ENCODE data around the gene MYL10.

Gene MYL10

DNA sequence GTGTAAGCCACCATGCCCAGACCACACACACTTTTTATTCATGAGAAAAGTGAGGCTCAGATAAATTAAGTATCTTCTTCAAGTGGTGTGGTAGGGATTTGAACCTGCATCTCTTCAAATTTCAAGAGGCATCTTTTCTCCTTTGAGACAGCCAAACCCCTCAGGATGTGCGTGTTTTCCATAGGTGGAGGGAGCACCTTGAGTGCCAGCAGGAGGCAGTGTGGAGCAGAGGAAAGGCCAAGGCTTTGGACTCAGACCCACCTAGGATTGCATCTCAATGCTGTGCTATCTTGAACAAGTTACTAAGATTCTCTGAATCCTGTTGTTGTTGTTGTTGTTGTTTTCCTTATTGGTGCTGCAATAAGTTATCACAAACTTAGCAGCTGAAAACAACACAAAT is 40.2 kb upstream of the MYL10 start:
- WGBS (ENCODE audit: insufficient coverage, insufficient read length), result no CpG with 5 or more reads among the region's 1 CpG
- H3K4me3 ChIP-seq (ENCODE audit: low read length), result no peak overlapping the region
- H3K4me1 ChIP-seq (ENCODE audit: control insufficient read depth, insufficient read depth, low read length), result peaks cover 5% of the 10 kb centered on the region
- no peaks in the 10 kb centered on the region for H3K27me3 ChIP-seq (ENCODE audit: control insufficient read depth, insufficient read depth, low read length)
- H3K36me3 ChIP-seq (ENCODE audit: control insufficient read depth, insufficient read depth, low read length), result no peaks in the 10 kb centered on the region
- no peak for DNase-seq (ENCODE audit: low read depth, low spot score)
- H3K27ac ChIP-seq (ENCODE audit: low read length), result no peak overlapping the region
- no peaks in the 10 kb centered on the region for H3K9me3 ChIP-seq (ENCODE audit: control insufficient read depth, insufficient read depth, low read length)

DNA sequence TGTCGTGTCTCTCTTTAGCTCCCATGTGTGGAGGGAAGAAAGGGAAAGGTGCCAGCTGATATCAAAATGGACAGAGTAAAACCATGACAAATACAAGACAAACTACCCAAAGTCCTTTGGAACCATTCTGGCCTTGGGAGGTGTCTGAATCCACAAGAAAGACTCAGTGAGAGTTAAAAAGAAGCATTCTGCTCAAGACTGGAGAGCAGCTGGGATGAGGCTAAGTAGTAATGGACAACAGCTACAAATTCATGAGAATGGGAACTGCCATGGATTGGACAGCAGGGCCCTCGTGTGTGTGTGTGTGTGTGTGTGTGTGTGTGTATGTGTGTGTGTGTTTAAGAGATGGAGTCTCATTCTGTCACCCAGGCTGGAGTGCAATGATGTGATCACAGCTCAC is 39.6 kb upstream of the MYL10 start:
- Histone ChIP-seq H3K9me3 (ENCODE audit: control insufficient read depth, insufficient read depth, low read length) (no peaks in the 10 kb centered on the region), H3K36me3 (ENCODE audit: control insufficient read depth, insufficient read depth, low read length) (no peaks in the 10 kb centered on the region), H3K27me3 (ENCODE audit: control insufficient read depth, insufficient read depth, low read length) (no peaks in the 10 kb centered on the region), H3K4me3 (ENCODE audit: low read length) (no peak overlapping the region), H3K27ac (ENCODE audit: low read length) (no peak overlapping the region), H3K4me1 (ENCODE audit: control insufficient read depth, insufficient read depth, low read length) (peaks cover 5% of the 10 kb centered on the region)
- DNase-seq (ENCODE audit: low read depth, low spot score), result no peak
- WGBS (ENCODE audit: insufficient coverage, insufficient read length), result no CpG with 5 or more reads among the region's 2 CpGs

DNA sequence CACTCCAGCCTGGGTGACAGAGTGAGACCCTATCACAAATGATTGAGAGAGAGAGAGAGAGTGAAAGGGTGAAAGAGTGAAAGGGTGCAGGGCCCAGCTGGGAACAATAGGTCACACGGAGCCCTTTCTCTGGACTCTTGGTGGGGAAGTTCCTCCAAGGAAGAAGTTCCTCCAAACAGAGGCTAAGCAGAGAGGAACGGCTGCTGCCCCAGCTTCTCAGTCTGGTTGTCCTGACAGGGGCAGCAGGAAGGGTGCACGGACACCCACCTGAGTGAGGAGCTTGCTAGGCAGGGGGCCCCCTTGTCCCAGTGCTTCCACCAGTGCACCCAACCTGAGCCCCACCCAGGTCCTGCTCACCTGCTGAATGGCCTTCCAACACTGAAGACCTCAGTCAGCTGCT is 38.8 kb upstream of the MYL10 start:
- Histone ChIP-seq H3K27ac (ENCODE audit: low read length) (no peak overlapping the region), H3K4me1 (ENCODE audit: control insufficient read depth, insufficient read depth, low read length) (peaks cover 5% of the 10 kb centered on the region), H3K4me3 (ENCODE audit: low read length) (no peak overlapping the region), H3K27me3 (ENCODE audit: control insufficient read depth, insufficient read depth, low read length) (no peaks in the 10 kb centered on the region), H3K36me3 (ENCODE audit: control insufficient read depth, insufficient read depth, low read length) (no peaks in the 10 kb centered on the region), H3K9me3 (ENCODE audit: control insufficient read depth, insufficient read depth, low read length) (no peaks in the 10 kb centered on the region)
- no CpG with 5 or more reads among the region's 3 CpGs for WGBS (ENCODE audit: insufficient coverage, insufficient read length)
- no peak for DNase-seq (ENCODE audit: low read depth, low spot score)

DNA sequence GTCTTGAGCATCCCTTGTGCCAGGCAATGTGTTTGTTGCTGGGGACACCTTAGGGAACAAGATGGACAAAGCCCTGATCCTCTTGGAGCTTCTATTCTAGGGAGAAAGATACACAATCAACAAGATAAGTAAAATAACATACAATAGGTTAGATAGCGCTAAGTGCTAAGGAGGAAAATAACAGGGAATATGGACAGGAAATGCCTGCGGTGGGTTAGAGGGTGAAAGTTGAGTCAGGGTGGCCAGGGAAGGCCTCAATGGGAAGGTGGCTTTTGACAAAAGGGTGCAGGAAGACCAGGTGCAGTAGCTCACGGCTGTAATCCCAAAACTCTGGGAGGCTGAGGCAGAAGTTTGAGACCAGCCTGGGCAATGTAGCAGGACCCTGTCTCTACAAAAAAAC is 38.3 kb upstream of the MYL10 start:
- no peaks in the 10 kb centered on the region for H3K9me3 ChIP-seq (ENCODE audit: control insufficient read depth, insufficient read depth, low read length)
- no peaks in the 10 kb centered on the region for H3K27me3 ChIP-seq (ENCODE audit: control insufficient read depth, insufficient read depth, low read length)
- H3K36me3 ChIP-seq (ENCODE audit: control insufficient read depth, insufficient read depth, low read length), result no peaks in the 10 kb centered on the region
- DNase-seq (ENCODE audit: low read depth, low spot score), result no peak
- no CpG with 5 or more reads among the region's 3 CpGs for WGBS (ENCODE audit: insufficient coverage, insufficient read length)
- H3K4me3 ChIP-seq (ENCODE audit: low read length), result no peak overlapping the region
- H3K4me1 ChIP-seq (ENCODE audit: control insufficient read depth, insufficient read depth, low read length), result peaks cover 5% of the 10 kb centered on the region
- no peak overlapping the region for H3K27ac ChIP-seq (ENCODE audit: low read length)

DNA sequence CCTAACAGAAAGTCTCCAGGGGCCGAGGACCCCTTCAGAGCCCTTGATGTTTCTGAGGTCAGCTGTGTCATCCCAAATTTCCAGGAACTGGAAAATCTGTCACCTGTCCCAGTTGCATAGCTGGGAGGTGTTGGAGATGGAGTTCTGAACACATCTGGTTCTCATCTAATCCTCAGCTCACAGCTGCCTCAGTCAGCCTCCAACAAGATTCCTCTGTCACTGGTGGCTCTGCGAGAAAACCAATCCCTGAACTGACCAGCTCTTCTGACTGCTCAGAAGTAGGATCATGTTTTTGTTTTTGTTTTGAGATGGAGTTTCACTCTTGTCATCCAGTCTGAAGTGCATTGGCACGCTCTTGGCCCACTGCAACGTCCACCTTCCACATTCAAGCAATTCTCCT is 37.6 kb upstream of the MYL10 start:
- no peaks in the 10 kb centered on the region for H3K36me3 ChIP-seq (ENCODE audit: control insufficient read depth, insufficient read depth, low read length)
- no peak for DNase-seq (ENCODE audit: low read depth, low spot score)
- no CpG with 5 or more reads among the region's 4 CpGs for WGBS (ENCODE audit: insufficient coverage, insufficient read length)
- peaks cover 5% of the 10 kb centered on the region for H3K4me1 ChIP-seq (ENCODE audit: control insufficient read depth, insufficient read depth, low read length)
- H3K27me3 ChIP-seq (ENCODE audit: control insufficient read depth, insufficient read depth, low read length), result no peaks in the 10 kb centered on the region
- no peaks in the 10 kb centered on the region for H3K9me3 ChIP-seq (ENCODE audit: control insufficient read depth, insufficient read depth, low read length)
- no peak overlapping the region for H3K27ac ChIP-seq (ENCODE audit: low read length)
- H3K4me3 ChIP-seq (ENCODE audit: low read length), result no peak overlapping the region

DNA sequence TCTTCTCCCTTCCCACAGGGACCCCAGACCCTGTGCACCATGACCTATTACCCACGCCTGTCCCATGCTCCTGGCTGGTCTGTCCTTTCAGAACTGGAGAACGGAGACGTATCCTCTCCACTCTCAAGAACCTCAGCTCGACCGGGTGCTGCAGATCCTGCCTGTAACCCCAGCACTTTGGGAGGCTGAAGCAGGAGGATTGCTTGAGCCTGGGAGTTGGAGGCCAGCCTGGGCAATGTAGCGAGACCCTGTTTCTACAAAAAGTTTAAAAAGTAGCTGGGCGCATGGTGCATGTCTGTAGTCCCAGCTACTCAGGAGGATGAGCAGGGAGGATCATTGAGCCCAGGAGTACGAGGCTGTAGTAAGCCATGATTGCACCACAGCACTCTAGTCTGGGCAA is 37.2 kb upstream of the MYL10 start:
- Histone ChIP-seq H3K27me3 (ENCODE audit: control insufficient read depth, insufficient read depth, low read length) (no peaks in the 10 kb centered on the region), H3K4me1 (ENCODE audit: control insufficient read depth, insufficient read depth, low read length) (peaks cover 5% of the 10 kb centered on the region), H3K27ac (ENCODE audit: low read length) (no peak overlapping the region), H3K4me3 (ENCODE audit: low read length) (no peak overlapping the region), H3K9me3 (ENCODE audit: control insufficient read depth, insufficient read depth, low read length) (no peaks in the 10 kb centered on the region), H3K36me3 (ENCODE audit: control insufficient read depth, insufficient read depth, low read length) (no peaks in the 10 kb centered on the region)
- no CpG with 5 or more reads among the region's 8 CpGs for WGBS (ENCODE audit: insufficient coverage, insufficient read length)
- no peak for DNase-seq (ENCODE audit: low read depth, low spot score)

DNA sequence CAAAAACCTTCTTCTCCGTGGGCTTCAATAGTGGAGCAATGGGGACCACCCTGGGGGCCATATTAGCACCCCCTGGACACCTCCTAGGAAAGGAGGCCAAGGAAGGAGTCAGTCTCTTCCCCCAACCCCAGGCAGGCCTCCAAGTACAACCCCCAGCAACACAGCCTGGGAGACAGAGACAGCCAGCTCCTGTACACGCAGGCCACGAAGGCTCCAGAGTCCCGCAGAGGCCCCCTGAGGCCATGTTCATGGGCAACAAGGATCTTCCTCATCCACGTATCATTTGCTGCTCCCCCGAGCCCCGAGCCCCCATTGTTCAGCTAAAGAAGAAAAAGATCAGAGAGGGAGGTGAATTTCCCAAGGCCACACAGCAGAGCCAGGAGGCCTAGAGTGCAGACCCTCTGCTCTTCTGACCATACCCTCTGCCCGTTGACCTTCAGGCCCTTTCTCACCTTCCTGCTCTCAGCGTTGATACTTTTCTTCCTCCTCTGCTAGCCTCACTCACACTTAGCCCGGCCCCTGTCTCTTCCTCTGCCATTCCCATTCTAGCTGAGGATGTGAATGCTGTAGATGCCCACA is 35.9 kb upstream of the MYL10 start:
- Histone ChIP-seq H3K27ac (ENCODE audit: low read length) (no peak overlapping the region), H3K4me1 (ENCODE audit: control insufficient read depth, insufficient read depth, low read length) (peaks cover 5% of the 10 kb centered on the region), H3K27me3 (ENCODE audit: control insufficient read depth, insufficient read depth, low read length) (no peaks in the 10 kb centered on the region), H3K9me3 (ENCODE audit: control insufficient read depth, insufficient read depth, low read length) (no peaks in the 10 kb centered on the region), H3K36me3 (ENCODE audit: control insufficient read depth, insufficient read depth, low read length) (no peaks in the 10 kb centered on the region), H3K4me3 (ENCODE audit: low read length) (no peak overlapping the region)
- WGBS (ENCODE audit: insufficient coverage, insufficient read length), result no CpG with 5 or more reads among the region's 10 CpGs
- DNase-seq (ENCODE audit: low read depth, low spot score), result no peak

DNA sequence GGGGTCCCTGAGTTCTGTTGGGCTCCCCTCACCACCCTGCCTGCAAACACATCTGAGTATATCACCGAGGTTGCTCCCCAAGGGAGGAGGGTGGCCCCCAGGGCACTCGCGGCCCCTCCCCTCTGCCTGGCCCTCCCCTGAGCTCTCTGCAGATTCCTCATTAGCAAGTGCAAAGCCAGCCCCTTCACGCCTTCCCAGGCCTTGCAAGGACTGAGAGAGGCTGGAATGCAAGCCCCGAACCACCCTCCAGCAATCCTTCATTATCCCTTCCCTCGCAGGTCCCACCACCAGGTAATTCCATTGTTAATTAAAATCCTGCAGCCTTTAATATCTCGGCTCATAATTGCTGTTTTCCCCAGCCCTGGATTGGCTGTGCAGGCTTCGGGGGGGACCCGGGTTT is 35.3 kb upstream of the MYL10 start:
- H3K9me3 ChIP-seq (ENCODE audit: control insufficient read depth, insufficient read depth, low read length), result no peaks in the 10 kb centered on the region
- H3K4me1 ChIP-seq (ENCODE audit: control insufficient read depth, insufficient read depth, low read length), result peaks cover 5% of the 10 kb centered on the region
- no peak overlapping the region for H3K27ac ChIP-seq (ENCODE audit: low read length)
- H3K27me3 ChIP-seq (ENCODE audit: control insufficient read depth, insufficient read depth, low read length), result no peaks in the 10 kb centered on the region
- WGBS (ENCODE audit: insufficient coverage, insufficient read length), result no CpG with 5 or more reads among the region's 9 CpGs
- DNase-seq (ENCODE audit: low read depth, low spot score), result no peak
- H3K36me3 ChIP-seq (ENCODE audit: control insufficient read depth, insufficient read depth, low read length), result no peaks in the 10 kb centered on the region
- H3K4me3 ChIP-seq (ENCODE audit: low read length), result no peak overlapping the region

DNA sequence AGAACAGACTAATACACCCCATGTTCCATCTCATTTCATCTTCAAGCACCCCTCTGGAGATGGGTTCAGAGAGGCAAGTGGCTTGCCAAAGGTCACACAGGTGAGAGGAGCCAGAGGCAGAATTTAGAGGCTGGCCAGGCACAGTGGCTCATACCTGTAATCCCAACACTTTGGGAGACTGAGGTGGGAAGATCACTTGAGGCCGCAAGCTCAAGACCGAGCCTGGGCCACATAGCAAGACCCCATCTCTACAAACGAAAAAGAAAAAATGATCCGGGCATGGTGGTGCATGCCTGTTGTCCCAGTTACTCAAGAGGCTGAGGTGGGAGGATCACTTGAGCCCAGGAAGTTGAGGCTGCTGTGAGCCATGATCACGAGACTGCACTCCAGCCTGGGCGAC is 34.7 kb upstream of the MYL10 start:
- no CpG with 5 or more reads among the region's 6 CpGs for WGBS (ENCODE audit: insufficient coverage, insufficient read length)
- Histone ChIP-seq H3K27me3 (ENCODE audit: control insufficient read depth, insufficient read depth, low read length) (no peaks in the 10 kb centered on the region), H3K4me1 (ENCODE audit: control insufficient read depth, insufficient read depth, low read length) (peaks cover 5% of the 10 kb centered on the region), H3K27ac (ENCODE audit: low read length) (no peak overlapping the region), H3K9me3 (ENCODE audit: control insufficient read depth, insufficient read depth, low read length) (no peaks in the 10 kb centered on the region), H3K36me3 (ENCODE audit: control insufficient read depth, insufficient read depth, low read length) (no peaks in the 10 kb centered on the region), H3K4me3 (ENCODE audit: low read length) (no peak overlapping the region)
- no peak for DNase-seq (ENCODE audit: low read depth, low spot score)

DNA sequence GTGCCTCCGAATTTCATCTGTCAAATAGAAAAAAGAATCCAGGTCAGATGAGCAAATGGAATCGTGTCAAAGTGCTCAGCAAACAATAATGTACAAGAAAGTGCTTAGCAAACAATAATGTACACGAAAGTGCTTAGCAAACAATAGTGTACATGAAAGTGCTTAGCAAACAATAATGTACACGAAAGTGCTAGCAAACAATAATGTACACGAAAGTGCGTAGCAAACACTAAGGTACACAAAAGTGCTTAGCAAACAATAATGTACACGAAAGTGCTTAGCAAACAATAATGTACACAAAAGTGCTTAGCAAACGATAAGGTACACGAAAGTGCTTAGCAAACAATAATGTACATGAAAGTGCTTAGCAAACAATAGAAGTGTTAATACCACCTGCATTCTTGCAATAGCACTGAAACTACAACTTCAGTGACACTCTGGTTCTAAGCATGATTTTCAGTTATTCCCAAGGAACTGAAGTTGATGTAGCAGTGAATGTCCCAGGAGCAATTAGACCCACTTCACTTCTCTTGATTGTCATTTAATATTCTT is 33.4 kb upstream of the MYL10 start:
- Histone ChIP-seq H3K9me3 (ENCODE audit: control insufficient read depth, insufficient read depth, low read length) (no peaks in the 10 kb centered on the region), H3K27ac (ENCODE audit: low read length) (no peak overlapping the region)

DNA sequence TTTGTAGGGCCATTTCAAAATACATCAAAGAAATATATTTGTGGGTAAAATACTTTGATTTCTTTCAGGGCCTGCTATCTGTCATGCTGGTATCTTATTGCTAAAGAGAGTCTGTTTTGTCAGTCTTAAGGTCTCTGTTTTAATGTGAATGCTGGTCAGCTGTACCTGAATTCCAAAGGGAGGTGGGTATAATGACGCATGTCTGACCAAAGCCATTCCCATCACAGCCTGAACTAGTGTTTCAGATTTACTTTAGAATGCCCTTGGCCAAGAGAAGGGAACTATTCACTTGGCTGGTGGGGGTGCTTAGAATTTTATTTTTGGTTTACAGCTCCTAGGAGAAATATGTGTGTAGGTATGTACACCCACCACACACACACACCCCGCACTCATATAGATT is 30.6 kb upstream of the MYL10 start:
- no peaks in the 10 kb centered on the region for H3K9me3 ChIP-seq (ENCODE audit: control insufficient read depth, insufficient read depth, low read length)
- DNase-seq (ENCODE audit: low read depth, low spot score), result no peak
- H3K4me1 ChIP-seq (ENCODE audit: control insufficient read depth, insufficient read depth, low read length), result peaks cover under 1% of the 10 kb centered on the region
- no CpG with 5 or more reads among the region's 2 CpGs for WGBS (ENCODE audit: insufficient coverage, insufficient read length)
- H3K36me3 ChIP-seq (ENCODE audit: control insufficient read depth, insufficient read depth, low read length), result no peaks in the 10 kb centered on the region
- no peak overlapping the region for H3K27ac ChIP-seq (ENCODE audit: low read length)
- H3K27me3 ChIP-seq (ENCODE audit: control insufficient read depth, insufficient read depth, low read length), result no peaks in the 10 kb centered on the region
- H3K4me3 ChIP-seq (ENCODE audit: low read length), result no peak overlapping the region

More for the DNA sequence above, 33.4 kb upstream of the MYL10 start:
- peaks cover 5% of the 10 kb centered on the region for H3K4me1 ChIP-seq (ENCODE audit: control insufficient read depth, insufficient read depth, low read length)
- H3K27me3 ChIP-seq (ENCODE audit: control insufficient read depth, insufficient read depth, low read length), result no peaks in the 10 kb centered on the region
- H3K4me3 ChIP-seq (ENCODE audit: low read length), result no peak overlapping the region
- no CpG with 5 or more reads among the region's 9 CpGs for WGBS (ENCODE audit: insufficient coverage, insufficient read length)
- no peaks in the 10 kb centered on the region for H3K36me3 ChIP-seq (ENCODE audit: control insufficient read depth, insufficient read depth, low read length)
- no peak for DNase-seq (ENCODE audit: low read depth, low spot score)
